HG03139 (cell line): ENCODE measurements around the gene OTOG.

Source experiments
- ATAC-seq: cut with Tn5 transposase; IDR thresholded peaks from one replicate; pipeline ENCODE4 v1.9.1; 2021; ENCODE audit not compliant: unreplicated experiment

OTOG gene

GRCh38 chr11:17646451-17647145 lies 99.5 kb downstream of the OTOG start:
- ATAC-seq = no peak

GRCh38 chr11:17648528-17648927 lies 101.5 kb downstream of the OTOG start:
- no peak for ATAC-seq

- no peak for ATAC-seq
These were observed 102.2 kb downstream of the OTOG start for GRCh38 chr11:17649261-17649660.

GRCh38 chr11:17649696-17650095 lies 102.6 kb downstream of the OTOG start:
- no peak for ATAC-seq

- ATAC-seq = no peak
These were observed 103.3 kb downstream of the OTOG start for GRCh38 chr11:17650127-17650911.

- no peak for ATAC-seq
These were observed 104.0 kb downstream of the OTOG start for GRCh38 chr11:17651061-17651460.

- ATAC-seq = no peak
These were observed 104.6 kb downstream of the OTOG start for GRCh38 chr11:17651681-17652080.

- ATAC-seq = no peak
These were observed 105.5 kb downstream of the OTOG start for GRCh38 chr11:17652556-17652955.

- no peak for ATAC-seq
These were observed 106.6 kb downstream of the OTOG start for GRCh38 chr11:17653611-17654010.

GRCh38 chr11:17655682-17656081 lies 108.6 kb downstream of the OTOG start:
- no peak for ATAC-seq

- no peak for ATAC-seq
These were observed 111.2 kb downstream of the OTOG start for GRCh38 chr11:17658211-17658610.

GRCh38 chr11:17668166-17668565 lies 121.1 kb downstream of the OTOG start:
- ATAC-seq = no peak

GRCh38 chr11:17672469-17672868 lies 125.4 kb downstream of the OTOG start:
- ATAC-seq = no peak

- no peak for ATAC-seq
These were observed 126.9 kb downstream of the OTOG start for GRCh38 chr11:17673951-17674350.

- no peak for ATAC-seq
These were observed 135.8 kb downstream of the OTOG start for GRCh38 chr11:17682848-17683247.

GRCh38 chr11:17683377-17684161 lies 136.5 kb downstream of the OTOG start:
- ATAC-seq = no peak

- no peak for ATAC-seq
These were observed 137.5 kb downstream of the OTOG start for GRCh38 chr11:17684550-17684949.

GRCh38 chr11:17686231-17686980 lies 139.3 kb downstream of the OTOG start:
- ATAC-seq = no peak

- ATAC-seq = no peak
These were observed 141.0 kb downstream of the OTOG start for GRCh38 chr11:17687946-17688670.

- no peak for ATAC-seq
These were observed 144.5 kb downstream of the OTOG start for GRCh38 chr11:17691550-17691949.
